ENCODE results near the gene AP3B1. TPM values are rescaled to one million over a fixed set of nuclear protein-coding genes. Genes with fewer than 3 reads are reported as not detected.
"Not testable (repeated sequence)": the region's sequence is repeated elsewhere in the genome, so short reads cannot be mapped to it uniquely, and the experiment has no call there.

AP3B1 gene
- total and polyA plus RNA-seq, 2 experiments from 2014 or later: 32.1 to 46.3 TPM

DNA sequence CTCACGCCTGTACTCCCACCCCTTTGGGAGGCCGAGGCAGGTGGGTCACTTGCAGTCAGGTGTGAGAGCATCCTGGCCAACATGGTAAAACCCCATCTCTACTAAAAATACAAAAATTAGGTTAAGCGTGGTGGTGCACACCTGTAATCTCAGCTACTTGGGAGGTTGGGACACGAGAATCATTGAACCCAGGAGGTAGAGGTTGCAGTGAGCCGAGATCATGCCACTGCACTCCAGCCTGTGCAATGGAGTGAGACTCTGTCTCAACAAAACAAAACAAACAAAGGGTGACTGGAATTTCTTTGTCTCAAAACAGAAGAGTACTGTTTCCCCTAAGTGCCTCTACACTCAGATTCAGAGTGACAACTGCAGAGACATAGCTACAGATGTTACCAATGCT, 116.1 kb downstream of the AP3B1 start (continued):
- TF ChIP-seq, protein P1, sequence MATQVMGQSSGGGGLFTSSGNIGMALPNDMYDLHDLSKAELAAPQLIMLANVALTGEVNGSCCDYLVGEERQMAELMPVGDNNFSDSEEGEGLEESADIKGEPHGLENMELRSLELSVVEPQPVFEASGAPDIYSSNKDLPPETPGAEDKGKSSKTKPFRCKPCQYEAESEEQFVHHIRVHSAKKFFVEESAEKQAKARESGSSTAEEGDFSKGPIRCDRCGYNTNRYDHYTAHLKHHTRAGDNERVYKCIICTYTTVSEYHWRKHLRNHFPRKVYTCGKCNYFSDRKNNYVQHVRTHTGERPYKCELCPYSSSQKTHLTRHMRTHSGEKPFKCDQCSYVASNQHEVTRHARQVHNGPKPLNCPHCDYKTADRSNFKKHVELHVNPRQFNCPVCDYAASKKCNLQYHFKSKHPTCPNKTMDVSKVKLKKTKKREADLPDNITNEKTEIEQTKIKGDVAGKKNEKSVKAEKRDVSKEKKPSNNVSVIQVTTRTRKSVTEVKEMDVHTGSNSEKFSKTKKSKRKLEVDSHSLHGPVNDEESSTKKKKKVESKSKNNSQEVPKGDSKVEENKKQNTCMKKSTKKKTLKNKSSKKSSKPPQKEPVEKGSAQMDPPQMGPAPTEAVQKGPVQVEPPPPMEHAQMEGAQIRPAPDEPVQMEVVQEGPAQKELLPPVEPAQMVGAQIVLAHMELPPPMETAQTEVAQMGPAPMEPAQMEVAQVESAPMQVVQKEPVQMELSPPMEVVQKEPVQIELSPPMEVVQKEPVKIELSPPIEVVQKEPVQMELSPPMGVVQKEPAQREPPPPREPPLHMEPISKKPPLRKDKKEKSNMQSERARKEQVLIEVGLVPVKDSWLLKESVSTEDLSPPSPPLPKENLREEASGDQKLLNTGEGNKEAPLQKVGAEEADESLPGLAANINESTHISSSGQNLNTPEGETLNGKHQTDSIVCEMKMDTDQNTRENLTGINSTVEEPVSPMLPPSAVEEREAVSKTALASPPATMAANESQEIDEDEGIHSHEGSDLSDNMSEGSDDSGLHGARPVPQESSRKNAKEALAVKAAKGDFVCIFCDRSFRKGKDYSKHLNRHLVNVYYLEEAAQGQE (IDR thresholded peaks at IDR 0.05; ENCODE audit: unreplicated experiment): no peak
- TF ChIP-seq, protein P2, sequence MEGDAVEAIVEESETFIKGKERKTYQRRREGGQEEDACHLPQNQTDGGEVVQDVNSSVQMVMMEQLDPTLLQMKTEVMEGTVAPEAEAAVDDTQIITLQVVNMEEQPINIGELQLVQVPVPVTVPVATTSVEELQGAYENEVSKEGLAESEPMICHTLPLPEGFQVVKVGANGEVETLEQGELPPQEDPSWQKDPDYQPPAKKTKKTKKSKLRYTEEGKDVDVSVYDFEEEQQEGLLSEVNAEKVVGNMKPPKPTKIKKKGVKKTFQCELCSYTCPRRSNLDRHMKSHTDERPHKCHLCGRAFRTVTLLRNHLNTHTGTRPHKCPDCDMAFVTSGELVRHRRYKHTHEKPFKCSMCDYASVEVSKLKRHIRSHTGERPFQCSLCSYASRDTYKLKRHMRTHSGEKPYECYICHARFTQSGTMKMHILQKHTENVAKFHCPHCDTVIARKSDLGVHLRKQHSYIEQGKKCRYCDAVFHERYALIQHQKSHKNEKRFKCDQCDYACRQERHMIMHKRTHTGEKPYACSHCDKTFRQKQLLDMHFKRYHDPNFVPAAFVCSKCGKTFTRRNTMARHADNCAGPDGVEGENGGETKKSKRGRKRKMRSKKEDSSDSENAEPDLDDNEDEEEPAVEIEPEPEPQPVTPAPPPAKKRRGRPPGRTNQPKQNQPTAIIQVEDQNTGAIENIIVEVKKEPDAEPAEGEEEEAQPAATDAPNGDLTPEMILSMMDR (conservative IDR thresholded peaks at IDR 0.05; ENCODE audit: low read depth in 2 of 2): no peak

DNA sequence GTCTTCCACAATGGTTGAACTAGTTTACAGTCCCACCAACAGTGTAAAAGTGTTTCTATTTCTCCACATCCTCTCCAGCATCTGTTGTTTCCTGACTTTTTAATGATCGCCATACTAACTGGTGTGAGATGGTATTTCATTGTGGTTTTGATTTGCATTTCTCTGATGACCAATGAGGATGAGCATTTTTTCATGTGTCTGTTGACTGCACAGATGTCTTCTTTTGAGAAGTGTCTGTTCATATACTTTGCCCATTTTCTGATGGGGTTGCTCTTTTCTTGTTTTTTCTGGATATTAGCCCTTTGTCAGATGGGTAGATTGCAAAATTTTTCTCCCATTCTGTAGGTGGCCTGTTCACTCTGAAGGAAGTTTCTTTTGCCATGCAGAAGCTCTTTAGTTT, 124.2 kb downstream of the AP3B1 start:
- not testable (repeated sequence) for H3F3A ChIP-seq (replicated peaks; ENCODE audit: low read depth); H3K4me1 ChIP-seq (ENCODE audit: insufficient read depth); H3K27ac ChIP-seq (ENCODE audit: low read depth); H3K36me3 ChIP-seq (ENCODE audit: insufficient read depth); H3K4me3 Mint-ChIP-seq; H2AFZ ChIP-seq; ATAC-seq; H3K4me3 ChIP-seq; H3K4me2 ChIP-seq; H3K4me1 Mint-ChIP-seq; H3K79me2 ChIP-seq (replicated peaks; ENCODE audit: insufficient read depth); H3K27ac Mint-ChIP-seq; H3K27me3 ChIP-seq (ENCODE audit: insufficient read depth); H3K9me2 ChIP-seq (ENCODE audit: insufficient read depth); H4K20me1 ChIP-seq (replicated peaks; ENCODE audit: insufficient read depth); H3K27me3 Mint-ChIP-seq (ENCODE audit: insufficient read depth, low read depth, poor library complexity); DNase-seq (ENCODE audit: low spot score)
- Mint-ChIP-seq H3K36me3 (ENCODE audit: low read depth) (peaks cover 82% of the 10 kb centered on the region), H3K9me3 (peaks cover 41% of the 10 kb centered on the region)

DNA sequence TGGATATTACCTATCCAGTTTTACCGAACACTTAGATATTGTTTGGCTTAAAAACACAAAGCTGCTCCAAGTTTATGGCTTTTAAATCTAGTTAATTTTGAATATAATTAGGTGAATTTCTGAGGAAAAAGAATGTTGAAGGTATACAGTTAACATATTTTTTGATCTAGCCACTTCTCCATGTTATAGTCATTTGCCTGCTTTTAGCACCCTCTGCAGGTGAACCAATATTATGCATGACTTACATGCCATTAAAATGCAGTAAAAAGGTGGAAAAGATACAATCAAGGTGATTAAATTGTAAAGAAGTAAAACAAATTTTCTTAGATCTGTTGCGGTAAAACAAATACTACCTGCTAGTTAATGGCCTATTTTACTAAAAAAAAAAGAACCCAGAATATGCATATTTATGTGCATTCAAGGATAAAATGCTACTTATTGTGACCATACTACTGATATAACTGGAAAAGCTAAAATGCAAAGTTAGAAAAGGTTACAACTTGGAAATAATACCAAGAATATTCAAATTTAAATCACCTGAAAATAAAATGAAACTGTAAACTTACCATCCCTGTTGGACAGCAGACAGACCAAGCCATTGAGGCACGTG, 132.1 kb downstream of the AP3B1 start:
- no peaks in the 10 kb centered on the region for H3K36me3 ChIP-seq (ENCODE audit: insufficient read depth)
- no peaks in the 10 kb centered on the region for H3K79me2 ChIP-seq (replicated peaks; ENCODE audit: insufficient read depth)
- H2AFZ ChIP-seq: no peak overlapping the region
- H3K27me3 Mint-ChIP-seq (ENCODE audit: insufficient read depth, low read depth, poor library complexity): no peaks in the 10 kb centered on the region
- TF ChIP-seq, protein P2 (conservative IDR thresholded peaks at IDR 0.05; ENCODE audit: low read depth in 2 of 2): peak; percentile 72 to 91
- TF ChIP-seq STAT1 (IDR thresholded peaks at IDR 0.05; ENCODE audit: unreplicated experiment) (no peak), NANOG (IDR thresholded peaks at IDR 0.05; ENCODE audit: borderline replicate concordance) (no peak), POLR2AphosphoS5 (IDR thresholded peaks at IDR 0.05; ENCODE audit: low read depth) (no peak)
- no peaks in the 10 kb centered on the region for H3K9me2 ChIP-seq (ENCODE audit: insufficient read depth)
- no peak overlapping the region for H3K27ac ChIP-seq (ENCODE audit: low read depth)
- H3K9me3 Mint-ChIP-seq: peaks cover 2% of the 10 kb centered on the region; the same call in 1 of the 3 replicates
- no peak overlapping the region for H3K4me3 ChIP-seq
- no peak overlapping the region for H3K4me3 Mint-ChIP-seq
- H3K27me3 ChIP-seq (ENCODE audit: insufficient read depth): no peaks in the 10 kb centered on the region
- peaks cover 8% of the 10 kb centered on the region; the same call in 2 of the 3 replicates for H3K36me3 Mint-ChIP-seq (ENCODE audit: low read depth)
- no peaks in the 10 kb centered on the region for H3K4me1 Mint-ChIP-seq
- no peaks in the 10 kb centered on the region for H4K20me1 ChIP-seq (replicated peaks; ENCODE audit: insufficient read depth)
- H3F3A ChIP-seq (replicated peaks; ENCODE audit: low read depth): no peaks in the 10 kb centered on the region
- peak; percentile 63 for DNase-seq (ENCODE audit: low spot score)
- H3K27ac Mint-ChIP-seq: no peak overlapping the region
- peak; percentile 28; the same call in 2 of the 3 replicates for ATAC-seq
- H3K4me1 ChIP-seq (ENCODE audit: insufficient read depth): no peaks in the 10 kb centered on the region
- no peak overlapping the region for H3K4me2 ChIP-seq

Measured in GM23338 (cell line).